ENCODE measurements around the gene URB2. TPM values are rescaled to one million over a fixed set of nuclear protein-coding genes. Genes with fewer than 3 reads are reported as not detected.
"Not testable (repeated sequence)": the region's sequence is repeated elsewhere in the genome, so short reads cannot be mapped to it uniquely, and the experiment has no call there.

Gene URB2
- polyA plus RNA-seq, 2 donors: 2.8 to 3.2 TPM

- Histone ChIP-seq H3K27ac (ENCODE audit: low read depth in 2 of 2, low read length in 1 of 2) (no peak overlapping the region), H3K9me3 (ENCODE audit: control insufficient read depth in 2 of 2, insufficient read depth in 1 of 2, low read depth in 1 of 2, low read length in 1 of 2) (peaks cover 0 to 2% of the 10 kb centered on the region in 2 donors), H3K36me3 (ENCODE audit: control insufficient read depth in 2 of 2, insufficient read depth in 2 of 2, low read length in 1 of 2) (peaks cover 12 to 15% of the 10 kb centered on the region in 2 donors), H3K4me1 (ENCODE audit: control insufficient read depth in 2 of 2, insufficient read depth in 2 of 2, low read length in 1 of 2) (peaks cover 0 to 2% of the 10 kb centered on the region in 2 donors), H3K4me3 (ENCODE audit: low read depth in 1 of 2, low read length in 2 of 2) (no peak overlapping the region), H3K27me3 (ENCODE audit: control insufficient read depth in 1 of 2, insufficient read depth in 2 of 2, low read length in 2 of 2) (no peaks in the 10 kb centered on the region)
- 87 to 95% methylated on average over 12 of the region's 12 CpGs for WGBS, 2 donors
These were observed 32.2 kb upstream of the URB2 start for GRCh38 chr1:229593800-229594199.

GRCh38 chr1:229594227-229595008 is 31.6 kb upstream of the URB2 start:
- peaks cover 0 to 2% of the 10 kb centered on the region in 2 donors for H3K4me1 ChIP-seq (ENCODE audit: control insufficient read depth in 2 of 2, insufficient read depth in 2 of 2, low read length in 1 of 2)
- H3K36me3 ChIP-seq (ENCODE audit: control insufficient read depth in 2 of 2, insufficient read depth in 2 of 2, low read length in 1 of 2): peaks cover 12 to 15% of the 10 kb centered on the region in 2 donors
- H3K27me3 ChIP-seq (ENCODE audit: control insufficient read depth in 1 of 2, insufficient read depth in 2 of 2, low read length in 2 of 2): no peaks in the 10 kb centered on the region
- H3K27ac ChIP-seq (ENCODE audit: low read depth in 2 of 2, low read length in 1 of 2): no peak overlapping the region
- WGBS, 2 donors: 95 to 97% methylated on average over 34 of the region's 34 CpGs
- peaks cover 0 to 2% of the 10 kb centered on the region in 2 donors for H3K9me3 ChIP-seq (ENCODE audit: control insufficient read depth in 2 of 2, insufficient read depth in 1 of 2, low read depth in 1 of 2, low read length in 1 of 2)
- no peak overlapping the region for H3K4me3 ChIP-seq (ENCODE audit: low read depth in 1 of 2, low read length in 2 of 2)

- H3K4me3 ChIP-seq (ENCODE audit: low read depth in 1 of 2, low read length in 2 of 2); H3K9me3 ChIP-seq (ENCODE audit: control insufficient read depth in 2 of 2, insufficient read depth in 1 of 2, low read depth in 1 of 2, low read length in 1 of 2); H3K27ac ChIP-seq (ENCODE audit: low read depth in 2 of 2, low read length in 1 of 2); H3K4me1 ChIP-seq (ENCODE audit: control insufficient read depth in 2 of 2, insufficient read depth in 2 of 2, low read length in 1 of 2); H3K27me3 ChIP-seq (ENCODE audit: control insufficient read depth in 1 of 2, insufficient read depth in 2 of 2, low read length in 2 of 2): not testable (repeated sequence)
- WGBS, 2 donors: 99 to 100% methylated on average over 5 to 7 of the region's 7 CpGs
- peaks cover 12 to 15% of the 10 kb centered on the region in 2 donors for H3K36me3 ChIP-seq (ENCODE audit: control insufficient read depth in 2 of 2, insufficient read depth in 2 of 2, low read length in 1 of 2)
These were observed 30.2 kb upstream of the URB2 start for GRCh38 chr1:229595876-229596275.

GRCh38 chr1:229596925-229597699 is 28.9 kb upstream of the URB2 start:
- peaks cover 12 to 18% of the 10 kb centered on the region in 2 donors for H3K36me3 ChIP-seq (ENCODE audit: control insufficient read depth in 2 of 2, insufficient read depth in 2 of 2, low read length in 1 of 2)
- peaks cover 0 to 2% of the 10 kb centered on the region in 2 donors for H3K9me3 ChIP-seq (ENCODE audit: control insufficient read depth in 2 of 2, insufficient read depth in 1 of 2, low read depth in 1 of 2, low read length in 1 of 2)
- no peaks in the 10 kb centered on the region for H3K27me3 ChIP-seq (ENCODE audit: control insufficient read depth in 1 of 2, insufficient read depth in 2 of 2, low read length in 2 of 2)
- WGBS, 2 donors: 63% methylated on average over 7 of the region's 7 CpGs
- no peak overlapping the region for H3K4me3 ChIP-seq (ENCODE audit: low read depth in 1 of 2, low read length in 2 of 2)
- peak overlapping the region; percentile 65 to 74 for H3K27ac ChIP-seq (ENCODE audit: low read depth in 2 of 2, low read length in 1 of 2)
- H3K4me1 ChIP-seq (ENCODE audit: control insufficient read depth in 2 of 2, insufficient read depth in 2 of 2, low read length in 1 of 2): peaks cover 0 to 2% of the 10 kb centered on the region in 2 donors

- H3K36me3 ChIP-seq (ENCODE audit: control insufficient read depth in 2 of 2, insufficient read depth in 2 of 2, low read length in 1 of 2): peaks cover 16 to 23% of the 10 kb centered on the region in 2 donors
- H3K4me3 ChIP-seq (ENCODE audit: low read depth in 1 of 2, low read length in 2 of 2): no peak overlapping the region
- 64 to 67% methylated on average over 3 of the region's 3 CpGs for WGBS, 2 donors
- H3K27me3 ChIP-seq (ENCODE audit: control insufficient read depth in 1 of 2, insufficient read depth in 2 of 2, low read length in 2 of 2): no peaks in the 10 kb centered on the region
- H3K27ac ChIP-seq (ENCODE audit: low read depth in 2 of 2, low read length in 1 of 2): peak overlapping the region; percentile 38 to 76
- H3K9me3 ChIP-seq (ENCODE audit: control insufficient read depth in 2 of 2, insufficient read depth in 1 of 2, low read depth in 1 of 2, low read length in 1 of 2): peaks cover 0 to 2% of the 10 kb centered on the region in 2 donors
- H3K4me1 ChIP-seq (ENCODE audit: control insufficient read depth in 2 of 2, insufficient read depth in 2 of 2, low read length in 1 of 2): peaks cover 0 to 2% of the 10 kb centered on the region in 2 donors
These were observed 28.2 kb upstream of the URB2 start for GRCh38 chr1:229597877-229598276.

GRCh38 chr1:229599218-229599954 is 26.7 kb upstream of the URB2 start:
- Histone ChIP-seq H3K4me3 (ENCODE audit: low read depth in 1 of 2, low read length in 2 of 2) (no peak overlapping the region), H3K27me3 (ENCODE audit: control insufficient read depth in 1 of 2, insufficient read depth in 2 of 2, low read length in 2 of 2) (no peaks in the 10 kb centered on the region), H3K27ac (ENCODE audit: low read depth in 2 of 2, low read length in 1 of 2) (no peak overlapping the region), H3K4me1 (ENCODE audit: control insufficient read depth in 2 of 2, insufficient read depth in 2 of 2, low read length in 1 of 2) (no peaks in the 10 kb centered on the region), H3K9me3 (ENCODE audit: control insufficient read depth in 2 of 2, insufficient read depth in 1 of 2, low read depth in 1 of 2, low read length in 1 of 2) (peaks cover 0 to 2% of the 10 kb centered on the region in 2 donors), H3K36me3 (ENCODE audit: control insufficient read depth in 2 of 2, insufficient read depth in 2 of 2, low read length in 1 of 2) (peaks cover 13 to 18% of the 10 kb centered on the region in 2 donors)
- WGBS, 2 donors: 77 to 83% methylated on average over 3 of the region's 3 CpGs

GRCh38 chr1:229600229-229600628 is 25.8 kb upstream of the URB2 start:
- WGBS, 2 donors: 88 to 92% methylated on average over 5 of the region's 5 CpGs
- Histone ChIP-seq H3K9me3 (ENCODE audit: control insufficient read depth in 2 of 2, insufficient read depth in 1 of 2, low read depth in 1 of 2, low read length in 1 of 2) (no peaks in the 10 kb centered on the region), H3K4me3 (ENCODE audit: low read depth in 1 of 2, low read length in 2 of 2) (no peak overlapping the region), H3K27ac (ENCODE audit: low read depth in 2 of 2, low read length in 1 of 2) (no peak overlapping the region), H3K4me1 (ENCODE audit: control insufficient read depth in 2 of 2, insufficient read depth in 2 of 2, low read length in 1 of 2) (no peaks in the 10 kb centered on the region), H3K36me3 (ENCODE audit: control insufficient read depth in 2 of 2, insufficient read depth in 2 of 2, low read length in 1 of 2) (peaks cover 9 to 12% of the 10 kb centered on the region in 2 donors), H3K27me3 (ENCODE audit: control insufficient read depth in 1 of 2, insufficient read depth in 2 of 2, low read length in 2 of 2) (no peaks in the 10 kb centered on the region)

GRCh38 chr1:229603371-229604005 is 22.6 kb upstream of the URB2 start:
- no peak overlapping the region for H3K4me3 ChIP-seq (ENCODE audit: low read depth in 1 of 2, low read length in 2 of 2)
- WGBS, 2 donors: 88 to 89% methylated on average over 7 of the region's 7 CpGs
- H3K27ac ChIP-seq (ENCODE audit: low read depth in 2 of 2, low read length in 1 of 2): no peak overlapping the region
- no peaks in the 10 kb centered on the region for H3K27me3 ChIP-seq (ENCODE audit: control insufficient read depth in 1 of 2, insufficient read depth in 2 of 2, low read length in 2 of 2)
- no peaks in the 10 kb centered on the region for H3K9me3 ChIP-seq (ENCODE audit: control insufficient read depth in 2 of 2, insufficient read depth in 1 of 2, low read depth in 1 of 2, low read length in 1 of 2)
- peaks cover 9 to 12% of the 10 kb centered on the region in 2 donors for H3K36me3 ChIP-seq (ENCODE audit: control insufficient read depth in 2 of 2, insufficient read depth in 2 of 2, low read length in 1 of 2)
- H3K4me1 ChIP-seq (ENCODE audit: control insufficient read depth in 2 of 2, insufficient read depth in 2 of 2, low read length in 1 of 2): no peaks in the 10 kb centered on the region

- H3K36me3 ChIP-seq (ENCODE audit: control insufficient read depth in 2 of 2, insufficient read depth in 2 of 2, low read length in 1 of 2): peaks cover 16 to 19% of the 10 kb centered on the region in 2 donors
- no peaks in the 10 kb centered on the region for H3K27me3 ChIP-seq (ENCODE audit: control insufficient read depth in 1 of 2, insufficient read depth in 2 of 2, low read length in 2 of 2)
- WGBS, 2 donors: 86 to 89% methylated on average over 2 of the region's 2 CpGs
- H3K27ac ChIP-seq (ENCODE audit: low read depth in 2 of 2, low read length in 1 of 2): no peak overlapping the region
- no peaks in the 10 kb centered on the region for H3K4me1 ChIP-seq (ENCODE audit: control insufficient read depth in 2 of 2, insufficient read depth in 2 of 2, low read length in 1 of 2)
- no peak overlapping the region for H3K4me3 ChIP-seq (ENCODE audit: low read depth in 1 of 2, low read length in 2 of 2)
- no peaks in the 10 kb centered on the region for H3K9me3 ChIP-seq (ENCODE audit: control insufficient read depth in 2 of 2, insufficient read depth in 1 of 2, low read depth in 1 of 2, low read length in 1 of 2)
These were observed 18.7 kb upstream of the URB2 start for GRCh38 chr1:229607370-229607769.

Measured in esophagus (tissue), 2 donors.